ENCODE data around the gene SPAG7. TPM values are rescaled to one million over a fixed set of nuclear protein-coding genes. Genes with fewer than 3 reads are reported as not detected.

Gene SPAG7
- total and polyA plus RNA-seq, 5 donors from 2014 or later = 52.5 to 130 (median 106) TPM

DNA sequence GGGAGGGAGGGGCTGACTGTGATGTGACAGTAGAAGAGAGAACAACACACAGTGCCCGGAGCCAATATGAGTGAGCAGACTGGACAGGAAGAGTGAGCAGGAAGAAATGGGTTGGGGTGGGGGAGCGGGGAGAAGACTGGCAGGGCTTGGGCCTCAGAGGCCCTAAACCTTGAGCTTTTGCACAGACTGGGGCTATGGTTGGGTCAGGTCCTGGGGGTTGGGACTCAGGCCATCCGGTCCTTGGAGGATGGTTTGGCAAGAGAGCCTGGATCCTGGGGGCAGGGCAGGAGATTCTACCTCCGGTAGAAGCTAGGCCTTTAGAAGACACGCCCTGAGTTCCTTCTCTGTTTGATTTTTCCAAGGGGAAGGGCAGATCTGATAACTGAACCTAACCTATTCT lies 18.8 kb upstream of the SPAG7 start:
- H3K27ac Mint-ChIP-seq = peak overlapping the region; percentile 94 to 97 (median 96)
- ATAC-seq (ENCODE audit: low read depth in 2 of 2) (no peak), DNase-seq (no peak)
- peak overlapping the region; percentile 93 for H3K27ac ChIP-seq (ENCODE audit: insufficient read depth, low read length, poor library complexity, severe bottlenecking)
- peaks cover 18 to 55% (median 38%) of the 10 kb centered on the region in 4 donors for H3K4me1 Mint-ChIP-seq
- H3K9me3 Mint-ChIP-seq = no peaks in the 10 kb centered on the region
- peaks cover 38% of the 10 kb centered on the region for H3K4me1 ChIP-seq (ENCODE audit: control insufficient read depth, insufficient read depth, low read length, poor library complexity, severe bottlenecking)
- no peaks in the 10 kb centered on the region for H3K27me3 Mint-ChIP-seq
- peak overlapping the region; percentile 91 to 96 (median 94) for H3K4me3 Mint-ChIP-seq
- H3K4me3 ChIP-seq (ENCODE audit: low read depth, low read length) = peak overlapping the region; percentile 47
- no peaks in the 10 kb centered on the region for H3K9me3 ChIP-seq (ENCODE audit: control insufficient read depth in 2 of 2, low read length in 2 of 2)
- peaks cover 14% of the 10 kb centered on the region for H3K36me3 Mint-ChIP-seq
- peaks cover 22% of the 10 kb centered on the region for H3K36me3 ChIP-seq (ENCODE audit: control insufficient read depth, insufficient read depth, low read length)
- no peaks in the 10 kb centered on the region for H3K27me3 ChIP-seq (ENCODE audit: control insufficient read depth, insufficient read depth, low read length)

DNA sequence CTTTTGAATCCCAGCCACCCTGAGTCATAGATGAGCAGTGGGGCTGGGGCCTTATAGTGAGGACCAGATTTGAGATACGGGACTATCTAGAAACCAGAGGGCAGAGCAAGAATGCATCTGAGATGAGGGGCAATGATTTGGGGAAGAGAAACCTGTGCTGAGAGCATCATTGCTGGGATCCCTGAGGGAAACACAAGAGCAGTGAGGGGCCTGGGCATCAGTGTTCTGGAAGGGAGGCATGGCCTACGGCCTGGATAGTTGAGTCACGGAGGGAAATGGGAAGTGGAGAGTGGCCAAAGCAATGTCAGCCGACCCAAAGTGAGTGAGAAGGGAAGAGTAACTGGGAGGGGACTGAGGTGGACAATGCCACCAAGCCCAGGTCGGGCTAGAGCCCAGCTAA lies 14.7 kb upstream of the SPAG7 start:
- peak overlapping the region in 3 of 4 donors; percentile 31 to 68 (median 46) for H3K4me3 Mint-ChIP-seq
- no peaks in the 10 kb centered on the region for H3K27me3 ChIP-seq (ENCODE audit: control insufficient read depth, insufficient read depth, low read length)
- no peaks in the 10 kb centered on the region for H3K27me3 Mint-ChIP-seq
- no peak overlapping the region for H3K27ac ChIP-seq (ENCODE audit: insufficient read depth, low read length, poor library complexity, severe bottlenecking)
- no peak overlapping the region for H3K27ac Mint-ChIP-seq
- H3K9me3 ChIP-seq (ENCODE audit: control insufficient read depth in 2 of 2, low read length in 2 of 2) = no peaks in the 10 kb centered on the region
- DNase-seq (no peak), ATAC-seq (ENCODE audit: low read depth in 2 of 2) (no peak)
- H3K4me1 ChIP-seq (ENCODE audit: control insufficient read depth, insufficient read depth, low read length, poor library complexity, severe bottlenecking) = peaks cover 25% of the 10 kb centered on the region
- peaks cover 9 to 51% (median 28%) of the 10 kb centered on the region in 4 donors for H3K4me1 Mint-ChIP-seq
- no peak overlapping the region for H3K4me3 ChIP-seq (ENCODE audit: low read depth, low read length)
- H3K9me3 Mint-ChIP-seq = no peaks in the 10 kb centered on the region
- peaks cover 50% of the 10 kb centered on the region for H3K36me3 ChIP-seq (ENCODE audit: control insufficient read depth, insufficient read depth, low read length)
- H3K36me3 Mint-ChIP-seq = peaks cover 33% of the 10 kb centered on the region

DNA sequence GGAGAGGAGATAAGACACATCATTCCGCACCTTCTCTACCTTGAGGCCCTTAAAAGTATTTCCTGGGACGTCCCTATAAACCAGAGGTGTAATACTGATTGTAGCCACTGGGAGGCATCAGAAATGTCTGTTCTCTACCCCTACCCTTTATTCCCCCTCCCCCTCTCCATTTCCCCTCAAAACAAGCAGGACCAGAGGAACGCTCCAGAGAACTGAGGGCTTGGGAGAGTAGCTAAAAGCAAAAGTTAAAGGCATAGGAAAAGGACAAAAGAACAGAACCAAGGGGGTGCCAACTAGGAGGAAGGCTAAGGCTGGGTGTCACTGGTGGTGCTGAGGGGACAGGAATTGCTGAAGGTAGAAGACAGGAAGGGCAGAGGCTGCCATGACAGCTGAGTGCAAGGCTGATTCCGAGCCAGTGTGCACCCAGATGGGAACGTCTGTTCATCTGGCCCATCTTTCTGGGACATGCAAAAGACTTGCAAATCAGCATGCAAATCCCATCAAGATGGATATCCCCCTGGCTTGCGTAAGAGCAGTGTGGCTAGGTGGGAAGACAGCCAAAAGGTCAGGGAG lies 13.1 kb upstream of the SPAG7 start:
- no peaks in the 10 kb centered on the region for H3K27me3 Mint-ChIP-seq
- Histone ChIP-seq H3K27me3 (ENCODE audit: control insufficient read depth, insufficient read depth, low read length) (no peaks in the 10 kb centered on the region), H3K36me3 (ENCODE audit: control insufficient read depth, insufficient read depth, low read length) (peaks cover 59% of the 10 kb centered on the region), H3K27ac (ENCODE audit: insufficient read depth, low read length, poor library complexity, severe bottlenecking) (no peak overlapping the region), H3K4me3 (ENCODE audit: low read depth, low read length) (peak overlapping the region; percentile 37), H3K4me1 (ENCODE audit: control insufficient read depth, insufficient read depth, low read length, poor library complexity, severe bottlenecking) (peaks cover 10% of the 10 kb centered on the region), H3K9me3 (ENCODE audit: control insufficient read depth in 2 of 2, low read length in 2 of 2) (no peaks in the 10 kb centered on the region)
- H3K27ac Mint-ChIP-seq = peak overlapping the region; percentile 75 to 95 (median 88)
- peak; percentile 80 to 84 for ATAC-seq (ENCODE audit: low read depth in 2 of 2)
- peaks cover 9 to 39% (median 19%) of the 10 kb centered on the region in 4 donors for H3K4me1 Mint-ChIP-seq
- DNase-seq = peak; percentile 30 to 84 (median 71)
- H3K36me3 Mint-ChIP-seq = peaks cover 41% of the 10 kb centered on the region
- no peaks in the 10 kb centered on the region for H3K9me3 Mint-ChIP-seq
- H3K4me3 Mint-ChIP-seq = peak overlapping the region; percentile 15 to 61 (median 50)

DNA sequence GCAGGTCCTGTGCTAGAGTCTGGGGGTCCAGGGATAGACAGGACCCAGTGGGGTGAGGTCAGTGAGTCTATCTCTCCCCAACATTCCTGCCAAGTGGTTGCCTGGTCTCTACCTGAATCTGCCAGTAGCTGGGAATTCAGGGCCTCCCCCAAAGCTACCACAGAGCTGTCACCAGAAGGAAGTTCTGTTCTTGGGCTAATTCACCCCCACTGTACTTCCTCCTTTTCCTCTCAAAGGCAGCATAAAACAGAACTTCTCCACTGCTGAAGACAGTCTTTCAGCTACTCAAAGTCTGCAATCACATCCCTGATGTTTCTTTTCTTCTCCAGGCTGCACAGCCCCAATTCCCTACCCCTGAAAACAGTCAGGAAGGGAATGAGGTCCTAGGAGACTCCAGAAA lies 11.1 kb upstream of the SPAG7 start:
- peaks cover 4 to 38% (median 16%) of the 10 kb centered on the region in 4 donors for H3K4me1 Mint-ChIP-seq
- Histone ChIP-seq H3K27me3 (ENCODE audit: control insufficient read depth, insufficient read depth, low read length) (no peaks in the 10 kb centered on the region), H3K4me3 (ENCODE audit: low read depth, low read length) (no peak overlapping the region), H3K9me3 (ENCODE audit: control insufficient read depth in 2 of 2, low read length in 2 of 2) (no peaks in the 10 kb centered on the region), H3K36me3 (ENCODE audit: control insufficient read depth, insufficient read depth, low read length) (peaks cover 65% of the 10 kb centered on the region), H3K27ac (ENCODE audit: insufficient read depth, low read length, poor library complexity, severe bottlenecking) (no peak overlapping the region), H3K4me1 (ENCODE audit: control insufficient read depth, insufficient read depth, low read length, poor library complexity, severe bottlenecking) (peaks cover 9% of the 10 kb centered on the region)
- DNase-seq = no peak
- H3K9me3 Mint-ChIP-seq = no peaks in the 10 kb centered on the region
- ATAC-seq (ENCODE audit: low read depth in 2 of 2) = no peak
- no peaks in the 10 kb centered on the region for H3K27me3 Mint-ChIP-seq
- H3K4me3 Mint-ChIP-seq = no peak overlapping the region
- H3K27ac Mint-ChIP-seq = no peak overlapping the region
- peaks cover 51% of the 10 kb centered on the region for H3K36me3 Mint-ChIP-seq

DNA sequence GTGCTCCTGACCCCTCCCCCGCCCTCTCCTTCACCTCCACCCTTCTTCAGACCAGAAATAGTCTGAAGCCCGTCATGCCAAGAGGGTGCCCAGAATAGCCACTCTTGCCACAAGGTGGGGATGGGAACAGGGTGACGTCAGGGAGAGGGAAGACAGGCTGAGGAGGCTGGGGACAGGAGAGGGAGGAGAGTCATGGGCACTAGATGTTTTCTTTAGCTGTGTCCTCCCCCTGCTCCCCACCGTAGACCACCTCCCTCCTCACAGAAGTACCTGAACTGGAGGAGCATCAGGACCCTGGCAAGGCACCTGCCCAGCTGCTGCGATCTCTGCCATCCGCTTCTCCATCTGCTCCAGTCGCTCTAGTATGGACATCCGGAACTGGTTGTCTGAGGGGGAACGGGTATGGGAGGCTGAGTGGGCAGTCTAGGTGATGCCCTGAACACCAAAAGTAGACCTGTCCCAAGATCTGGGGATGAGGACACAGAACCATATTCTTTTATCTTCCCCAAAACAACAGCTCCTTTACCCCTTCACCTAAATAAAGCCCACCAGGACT lies 6.6 kb upstream of the SPAG7 start:
- no peaks in the 10 kb centered on the region for H3K27me3 ChIP-seq (ENCODE audit: control insufficient read depth, insufficient read depth, low read length)
- H3K27ac Mint-ChIP-seq = peak overlapping the region in 2 of 3 donors; percentile 12 to 47
- no peak overlapping the region for H3K27ac ChIP-seq (ENCODE audit: insufficient read depth, low read length, poor library complexity, severe bottlenecking)
- peaks cover 62% of the 10 kb centered on the region for H3K36me3 ChIP-seq (ENCODE audit: control insufficient read depth, insufficient read depth, low read length)
- peaks cover 0 to 15% (median 13%) of the 10 kb centered on the region in 4 donors for H3K4me1 Mint-ChIP-seq
- no peak for DNase-seq
- H3K9me3 ChIP-seq (ENCODE audit: control insufficient read depth in 2 of 2, low read length in 2 of 2) = no peaks in the 10 kb centered on the region
- H3K27me3 Mint-ChIP-seq = no peaks in the 10 kb centered on the region
- H3K4me3 ChIP-seq (ENCODE audit: low read depth, low read length) = no peak overlapping the region
- peaks cover 8% of the 10 kb centered on the region for H3K4me1 ChIP-seq (ENCODE audit: control insufficient read depth, insufficient read depth, low read length, poor library complexity, severe bottlenecking)
- H3K9me3 Mint-ChIP-seq = no peaks in the 10 kb centered on the region
- no peak for ATAC-seq (ENCODE audit: low read depth in 2 of 2)
- H3K36me3 Mint-ChIP-seq = peaks cover 49% of the 10 kb centered on the region
- H3K4me3 Mint-ChIP-seq = no peak overlapping the region

DNA sequence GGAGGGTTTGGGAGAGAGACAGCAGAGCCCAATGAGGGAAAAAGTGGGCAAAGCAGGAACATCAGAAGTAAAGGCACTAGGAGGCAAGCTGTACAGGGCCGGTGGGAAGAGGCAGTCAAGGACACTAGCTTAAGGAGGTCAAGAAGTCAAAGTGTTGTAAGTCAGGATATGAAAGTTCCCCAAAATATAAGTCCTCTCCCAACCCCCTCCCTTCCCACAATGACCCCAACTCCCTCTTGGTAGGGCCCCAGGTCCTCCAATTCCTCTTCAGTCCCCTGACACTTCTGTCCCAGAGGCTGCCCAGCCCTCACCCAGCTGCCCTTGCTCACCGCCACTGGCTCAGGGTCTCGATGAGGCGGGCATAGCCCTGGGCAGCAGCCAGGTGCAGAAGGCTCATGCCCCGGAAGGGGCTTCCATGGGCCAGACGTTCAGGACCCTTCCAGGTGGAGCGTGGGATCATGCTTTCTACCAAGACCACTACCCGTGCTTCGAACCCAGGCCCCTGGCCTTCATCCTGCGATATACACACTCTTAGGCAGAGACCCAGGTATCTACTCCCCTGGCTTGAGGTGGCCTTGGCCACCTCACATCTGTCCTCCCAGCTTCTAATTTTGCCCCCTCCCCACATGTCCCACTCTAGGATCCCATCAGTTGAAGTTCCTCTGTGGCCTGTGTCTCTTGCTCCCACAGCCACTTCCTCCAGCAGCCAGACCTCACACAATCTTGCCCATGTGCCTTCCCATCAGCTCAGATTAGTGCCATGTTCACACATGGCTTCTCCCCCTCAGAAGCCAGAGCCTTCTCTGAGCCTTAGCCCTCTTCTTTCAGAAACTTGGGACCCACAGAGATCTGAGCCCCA lies 5.9 kb upstream of the SPAG7 start:
- Histone ChIP-seq H3K4me3 (ENCODE audit: low read depth, low read length) (no peak overlapping the region), H3K27me3 (ENCODE audit: control insufficient read depth, insufficient read depth, low read length) (no peaks in the 10 kb centered on the region), H3K4me1 (ENCODE audit: control insufficient read depth, insufficient read depth, low read length, poor library complexity, severe bottlenecking) (peaks cover 15% of the 10 kb centered on the region), H3K9me3 (ENCODE audit: control insufficient read depth in 2 of 2, low read length in 2 of 2) (no peaks in the 10 kb centered on the region), H3K36me3 (ENCODE audit: control insufficient read depth, insufficient read depth, low read length) (peaks cover 56% of the 10 kb centered on the region), H3K27ac (ENCODE audit: insufficient read depth, low read length, poor library complexity, severe bottlenecking) (no peak overlapping the region)
- ATAC-seq (ENCODE audit: low read depth in 2 of 2) (no peak), DNase-seq (no peak)
- H3K4me3 Mint-ChIP-seq = no peak overlapping the region
- H3K27me3 Mint-ChIP-seq = no peaks in the 10 kb centered on the region
- no peaks in the 10 kb centered on the region for H3K9me3 Mint-ChIP-seq
- peak overlapping the region in 1 of 3 donors; percentile 12 for H3K27ac Mint-ChIP-seq
- peaks cover 50% of the 10 kb centered on the region for H3K36me3 Mint-ChIP-seq
- H3K4me1 Mint-ChIP-seq = peaks cover 0 to 20% (median 16%) of the 10 kb centered on the region in 4 donors

DNA sequence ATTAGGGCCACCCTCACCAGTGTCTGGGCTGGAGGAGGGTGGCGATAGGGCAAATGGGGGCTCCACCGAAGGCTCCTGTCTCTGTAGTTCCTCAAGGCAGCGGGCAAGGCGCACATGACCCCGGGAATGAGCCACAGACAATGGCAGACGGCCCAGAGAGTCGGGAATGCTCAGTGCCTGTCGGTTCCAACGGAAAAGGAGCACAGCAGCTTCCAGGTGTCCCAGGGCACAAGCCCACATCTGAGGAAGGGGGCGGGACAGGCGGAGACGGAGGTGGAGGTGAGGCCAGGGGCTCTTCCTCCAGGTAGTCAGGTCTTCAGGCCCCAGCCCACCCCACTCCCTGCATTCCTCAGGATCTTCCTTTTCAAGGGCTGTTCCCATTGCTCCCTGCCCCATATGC lies 5.1 kb upstream of the SPAG7 start:
- no peak overlapping the region for H3K4me3 Mint-ChIP-seq
- no peak overlapping the region for H3K4me3 ChIP-seq (ENCODE audit: low read depth, low read length)
- H3K9me3 Mint-ChIP-seq = no peaks in the 10 kb centered on the region
- H3K27ac ChIP-seq (ENCODE audit: insufficient read depth, low read length, poor library complexity, severe bottlenecking) = no peak overlapping the region
- H3K9me3 ChIP-seq (ENCODE audit: control insufficient read depth in 2 of 2, low read length in 2 of 2) = no peaks in the 10 kb centered on the region
- ATAC-seq (ENCODE audit: low read depth in 2 of 2) (no peak), DNase-seq (no peak)
- no peaks in the 10 kb centered on the region for H3K27me3 ChIP-seq (ENCODE audit: control insufficient read depth, insufficient read depth, low read length)
- peaks cover 21% of the 10 kb centered on the region for H3K4me1 ChIP-seq (ENCODE audit: control insufficient read depth, insufficient read depth, low read length, poor library complexity, severe bottlenecking)
- peaks cover 0 to 20% (median 16%) of the 10 kb centered on the region in 4 donors for H3K4me1 Mint-ChIP-seq
- peaks cover 48% of the 10 kb centered on the region for H3K36me3 Mint-ChIP-seq
- H3K36me3 ChIP-seq (ENCODE audit: control insufficient read depth, insufficient read depth, low read length) = peaks cover 48% of the 10 kb centered on the region
- peak overlapping the region in 1 of 3 donors; percentile 25 for H3K27ac Mint-ChIP-seq
- no peaks in the 10 kb centered on the region for H3K27me3 Mint-ChIP-seq
